Transverse colon (tissue), 4 donors: Measurements from ENCODE around the gene PARP12. TPM values are rescaled to one million over a fixed set of nuclear protein-coding genes. Genes with fewer than 3 reads are reported as not detected.
A peak's percentile ranks its signal among the peaks of the same experiment; 100 is the strongest.

Source experiments
- DNase-seq: peaks from one replicate; pipeline ENCODE4 v3.0.0-alpha.2; 2019
- H3K27ac ChIP-seq, 4 donors: fragments of 200-600 bp; sonication (generic); 2 replicates each; pipeline ENCODE4 v1.5.1; 2016 to 2018; ENCODE audit warnings: inconsistent platforms in 4 of 4
- H3K27me3 ChIP-seq: fragments of 200-600 bp; sonication (generic); 2 replicates; pipeline ENCODE4 v1.5.1; 2017; ENCODE audit warnings: inconsistent platforms
- H3K36me3 ChIP-seq, 4 donors: fragments of 200-600 bp; sonication (generic); 2 replicates each; pipeline ENCODE4 v1.5.1; 2017 to 2019; ENCODE audit warnings: inconsistent platforms in 4 of 4
- H3K4me1 ChIP-seq, 4 donors: fragments of 200-600 bp; sonication (generic); 2 replicates each; pipeline ENCODE4 v1.5.1; 2017 to 2020; ENCODE audit warnings: inconsistent platforms in 4 of 4
- H3K4me3 ChIP-seq, 4 donors: fragments of 200-600 bp; sonication (generic); 1 replicate in 1 of 4; 2 replicates in 3 of 4; pipeline versions ENCODE4 v1.5.1 to v1.6.1; 2017 to 2019; ENCODE audit warnings: inconsistent platforms in 4 of 4
- H3K9me3 ChIP-seq, 2 donors: fragments of 200-600 bp; sonication (generic); 2 replicates each; pipeline ENCODE4 v1.5.1; 2017 to 2019; ENCODE audit warnings: inconsistent platforms in 2 of 2
- CTCF ChIP-seq, 5 experiments: fragments of 200-600 bp in 3 of 5; fragments of 450-650 bp in 2 of 5; sonication (generic) in 3 of 5; IDR thresholded peaks; 1 replicate in 2 of 5; 2 replicates in 3 of 5; pipeline ENCODE4 v1.5.1; 2016 to 2017; ENCODE audit warnings: antibody characterized with exemption in 5 of 5, inconsistent platforms in 3 of 5, mild to moderate bottlenecking in 2 of 5, moderate library complexity in 1 of 5
- EP300 ChIP-seq: sonication (generic); formaldehyde crosslinking; IDR thresholded peaks from one replicate; pipeline ENCODE4 v1.6.1; 2017; ENCODE audit warnings: antibody characterized with exemption, low read depth
- POLR2A ChIP-seq: fragments of 450-650 bp; IDR thresholded peaks from one replicate; pipeline ENCODE4 v1.6.1; 2016; ENCODE audit warnings: antibody characterized with exemption, mild to moderate bottlenecking, moderate library complexity
- POLR2AphosphoS5 ChIP-seq, 3 donors: sonication (generic); formaldehyde crosslinking; IDR thresholded peaks; one replicate each; pipeline ENCODE4 v1.6.1; 2016; ENCODE audit warnings: antibody characterized with exemption in 3 of 3
- WGBS, 2 donors: methylation state at CpG; one replicate each; pipeline ENCODE4 v1.1.5; 2018; ENCODE audit warnings: low coverage in 1 of 2; 5-methylcytosine and 5-hydroxymethylcytosine counted together
- in situ Hi-C, 4 donors: fragments of 200-750 bp; cut with MboI; loops; one replicate each; pipeline versions ENCODE4 v1.15.0 to v1.15.1; 2017; ENCODE audit warnings: low sequenced_read_pairs in 3 of 4, low pct_ligation_motif_present in 1 of 4, low pct_unique_long_range_greater_than_20kb in 1 of 4
- intact Hi-C: fragments of 100-400 bp; cut with DNase I; formaldehyde crosslinking; loops from one replicate; pipeline ENCODE4 v1.15.1; 2023; ENCODE audit warnings: low total_unique reads
- total RNA-seq, 4 donors: library from RNA; depleted of rRNA; stranded (reverse); fragments of >200 nt; gene quantifications; one replicate each; pipeline ENCODE4 v1.1.0, GENCODE V29; 2016

The PARP12 gene
- total RNA-seq, 4 donors from 2014 or later, result 20.9 to 105 (median 83.9) TPM

GRCh38 chr7:140067052-140067451, 4.3 kb upstream of the PARP12 start:
- no peaks in the 10 kb centered on the region for H3K36me3 ChIP-seq
- WGBS, 2 donors, result 59 to 75% methylated on average over 2 of the region's 2 CpGs
- H3K27ac ChIP-seq, result no peak overlapping the region
- H3K4me3 ChIP-seq, result no peak overlapping the region
- no peak for TF ChIP-seq CTCF (IDR thresholded peaks at IDR 0.05)
- TF ChIP-seq EP300, result no peak
- no peak for TF ChIP-seq POLR2AphosphoS5 (IDR thresholded peaks at IDR 0.05)
- no peak for TF ChIP-seq POLR2A
- in situ Hi-C loops (loop anchor here in 1 of 4 donors (25.0 kb wide), 1 partner anchor 270 kb away; no protein-coding TSS in a partner anchor), intact Hi-C loops (no loop called here)
- no peaks in the 10 kb centered on the region for H3K27me3 ChIP-seq
- H3K9me3 ChIP-seq, result peaks cover 9 to 19% of the 10 kb centered on the region in 2 donors
- H3K4me1 ChIP-seq, result peaks cover 5 to 8% (median 6%) of the 10 kb centered on the region in 4 donors
- DNase-seq, result no peak

GRCh38 chr7:140062118-140062527, 628 bp downstream of the PARP12 start:
- Histone ChIP-seq H3K36me3 (no peaks in the 10 kb centered on the region), H3K27me3 (no peaks in the 10 kb centered on the region), H3K4me3 (peak overlapping the region; percentile 31 to 86 (median 62)), H3K4me1 (peaks cover 26 to 50% (median 38%) of the 10 kb centered on the region in 4 donors), H3K27ac (peak overlapping the region; percentile 90 to 94 (median 90)), H3K9me3 (peaks cover 9 to 14% of the 10 kb centered on the region in 2 donors)
- DNase-seq, result peak; percentile 50
- in situ Hi-C loops, result loop anchor here in 1 of 4 donors (25.0 kb wide), 1 partner anchor 275 kb away; no protein-coding TSS in a partner anchor
- 8% methylated on average over 28 of the region's 32 CpGs; no CpG with 5 or more reads in 1 of the 2 donors for WGBS, 2 donors
- TF ChIP-seq EP300 (no peak), POLR2A (no peak), POLR2AphosphoS5 (IDR thresholded peaks at IDR 0.05) (no peak), CTCF (IDR thresholded peaks at IDR 0.05) (no peak)
- intact Hi-C loops, result loop anchor here (5.0 kb wide), 1 partner anchor 265 kb away; no protein-coding TSS in a partner anchor

- no peak for DNase-seq
- Histone ChIP-seq H3K4me1 (peaks cover 26 to 50% (median 38%) of the 10 kb centered on the region in 4 donors), H3K27me3 (no peaks in the 10 kb centered on the region), H3K4me3 (peak overlapping the region in 3 of 4 donors; percentile 61 to 86 (median 62)), H3K9me3 (peaks cover 7 to 9% of the 10 kb centered on the region in 2 donors), H3K27ac (peak overlapping the region; percentile 90 to 94 (median 90)), H3K36me3 (peaks cover 0 to 5% (median 0%) of the 10 kb centered on the region in 4 donors)
- no peak for TF ChIP-seq POLR2AphosphoS5 (IDR thresholded peaks at IDR 0.05)
- intact Hi-C loops (loop anchor here (5.0 kb wide), 1 partner anchor 266 kb away; no protein-coding TSS in a partner anchor), in situ Hi-C loops (loop anchor here in 1 of 4 donors (25.0 kb wide), 1 partner anchor 276 kb away; no protein-coding TSS in a partner anchor)
- 100% methylated on average over 2 of the region's 2 CpGs for WGBS, 2 donors
These were observed 1.2 kb downstream of the PARP12 start for GRCh38 chr7:140061607-140061930.

- TF ChIP-seq POLR2A (no peak), EP300 (no peak), POLR2AphosphoS5 (IDR thresholded peaks at IDR 0.05) (no peak)
- DNase-seq, result peak; percentile 33
- WGBS, 2 donors, result 69 to 79% methylated on average over 5 to 11 of the region's 11 CpGs
- H3K36me3 ChIP-seq, result peaks cover 0 to 5% (median 0%) of the 10 kb centered on the region in 4 donors
- peaks cover 26 to 50% (median 38%) of the 10 kb centered on the region in 4 donors for H3K4me1 ChIP-seq
- H3K27ac ChIP-seq, result peak overlapping the region; percentile 90 to 94 (median 90)
- no peaks in the 10 kb centered on the region for H3K27me3 ChIP-seq
- intact Hi-C loops, result loop anchor here (5.0 kb wide), 1 partner anchor 266 kb away; no protein-coding TSS in a partner anchor
- H3K4me3 ChIP-seq, result peak overlapping the region in 1 of 4 donors; percentile 86
- in situ Hi-C loops, result loop anchor here in 1 of 4 donors (25.0 kb wide), 1 partner anchor 276 kb away; no protein-coding TSS in a partner anchor
- H3K9me3 ChIP-seq, result peaks cover under 1 to 4% of the 10 kb centered on the region in 2 donors
These were observed 1.8 kb downstream of the PARP12 start for GRCh38 chr7:140060788-140061606.

GRCh38 chr7:140060243-140060630, 2.5 kb downstream of the PARP12 start:
- H3K4me1 ChIP-seq, result peaks cover 26 to 50% (median 38%) of the 10 kb centered on the region in 4 donors
- H3K4me3 ChIP-seq, result no peak overlapping the region
- peak overlapping the region; percentile 90 to 94 (median 90) for H3K27ac ChIP-seq
- H3K9me3 ChIP-seq, result no peaks in the 10 kb centered on the region
- DNase-seq, result no peak
- no peak for TF ChIP-seq EP300
- peak in 1 of 3 donors; percentile 14 for TF ChIP-seq POLR2AphosphoS5 (IDR thresholded peaks at IDR 0.05)
- 77 to 90% methylated on average over 1 to 3 of the region's 3 CpGs for WGBS, 2 donors
- H3K27me3 ChIP-seq, result no peaks in the 10 kb centered on the region
- in situ Hi-C loops (loop anchor here in 1 of 4 donors (25.0 kb wide), 1 partner anchor 277 kb away; no protein-coding TSS in a partner anchor), intact Hi-C loops (loop anchor here (5.0 kb wide), 1 partner anchor 267 kb away; no protein-coding TSS in a partner anchor)
- H3K36me3 ChIP-seq, result peaks cover 0 to 5% (median 0%) of the 10 kb centered on the region in 4 donors
